GM21390 (cell line): Measurements from ENCODE around the gene SLC6A6.

Experiments used
- ATAC-seq: cut with Tn5 transposase; IDR thresholded peaks from one replicate; pipeline ENCODE4 v1.9.1; 2021; ENCODE audit not compliant: unreplicated experiment

SLC6A6 gene

DNA sequence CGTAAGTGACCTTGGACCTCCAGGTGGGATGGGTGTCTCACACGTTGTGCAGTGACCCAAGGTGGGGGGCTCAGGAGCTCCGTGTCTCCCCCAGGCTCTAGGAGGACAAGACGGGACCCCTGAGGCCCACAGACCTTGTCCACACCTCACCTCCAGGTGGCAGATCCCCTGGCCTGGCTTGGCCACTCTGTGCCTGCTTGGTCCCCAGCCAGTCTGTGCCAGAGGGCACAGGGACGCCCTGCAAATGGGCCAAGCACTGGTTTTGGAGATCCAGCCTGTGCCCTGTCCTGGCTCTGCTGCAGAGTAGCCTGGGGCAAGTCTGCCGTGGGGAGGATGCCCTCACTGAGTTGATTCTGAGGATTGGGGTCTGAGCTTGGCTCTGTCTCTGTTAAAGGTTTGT is 14.0 kb downstream of the SLC6A6 start:
- no peak for ATAC-seq

DNA sequence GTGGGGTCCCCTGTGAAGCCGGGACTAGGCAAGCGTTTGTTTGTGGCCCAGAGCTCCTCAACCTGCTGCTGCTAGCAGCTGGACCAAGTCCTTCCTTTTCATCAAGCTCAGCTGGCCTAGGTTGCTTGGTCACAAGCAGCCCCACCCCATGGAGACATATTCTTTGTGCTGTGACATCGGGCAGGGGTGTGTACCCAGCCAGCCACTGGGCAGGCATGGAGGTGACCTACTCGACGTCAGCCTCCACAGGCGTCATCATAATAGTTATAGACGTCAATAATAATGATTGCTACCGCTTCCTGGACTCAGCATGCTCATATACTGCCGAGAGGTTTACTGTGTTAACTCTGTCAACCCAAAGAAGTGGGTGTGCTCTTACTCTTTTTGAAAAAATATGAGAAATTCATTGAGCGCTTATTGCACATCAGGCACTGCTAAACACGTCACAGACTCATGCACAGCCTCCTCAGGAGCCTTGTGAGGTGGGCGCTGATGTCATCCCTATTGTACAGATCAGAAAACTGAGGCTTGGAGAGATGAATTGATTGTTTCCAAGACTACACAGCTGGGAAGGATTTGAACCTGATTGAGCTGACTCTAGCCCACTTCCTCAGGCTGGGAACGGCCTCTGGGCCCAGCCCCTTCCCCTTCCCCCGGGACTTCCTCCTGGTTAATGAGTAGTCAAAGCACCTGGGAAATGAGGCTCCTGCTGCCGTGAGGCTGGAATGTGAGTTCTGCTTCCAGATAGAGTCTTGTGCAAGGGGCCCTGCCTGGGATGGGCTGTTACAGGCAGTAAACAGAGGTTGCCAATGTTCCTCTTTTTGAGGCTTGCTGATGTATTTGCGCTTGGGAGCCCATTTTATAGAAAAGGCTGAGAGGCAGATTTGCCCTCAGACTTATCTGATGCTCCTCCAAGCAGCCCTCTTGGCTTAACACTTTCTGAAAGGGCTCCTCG is 16.2 kb downstream of the SLC6A6 start:
- no peak for ATAC-seq

DNA sequence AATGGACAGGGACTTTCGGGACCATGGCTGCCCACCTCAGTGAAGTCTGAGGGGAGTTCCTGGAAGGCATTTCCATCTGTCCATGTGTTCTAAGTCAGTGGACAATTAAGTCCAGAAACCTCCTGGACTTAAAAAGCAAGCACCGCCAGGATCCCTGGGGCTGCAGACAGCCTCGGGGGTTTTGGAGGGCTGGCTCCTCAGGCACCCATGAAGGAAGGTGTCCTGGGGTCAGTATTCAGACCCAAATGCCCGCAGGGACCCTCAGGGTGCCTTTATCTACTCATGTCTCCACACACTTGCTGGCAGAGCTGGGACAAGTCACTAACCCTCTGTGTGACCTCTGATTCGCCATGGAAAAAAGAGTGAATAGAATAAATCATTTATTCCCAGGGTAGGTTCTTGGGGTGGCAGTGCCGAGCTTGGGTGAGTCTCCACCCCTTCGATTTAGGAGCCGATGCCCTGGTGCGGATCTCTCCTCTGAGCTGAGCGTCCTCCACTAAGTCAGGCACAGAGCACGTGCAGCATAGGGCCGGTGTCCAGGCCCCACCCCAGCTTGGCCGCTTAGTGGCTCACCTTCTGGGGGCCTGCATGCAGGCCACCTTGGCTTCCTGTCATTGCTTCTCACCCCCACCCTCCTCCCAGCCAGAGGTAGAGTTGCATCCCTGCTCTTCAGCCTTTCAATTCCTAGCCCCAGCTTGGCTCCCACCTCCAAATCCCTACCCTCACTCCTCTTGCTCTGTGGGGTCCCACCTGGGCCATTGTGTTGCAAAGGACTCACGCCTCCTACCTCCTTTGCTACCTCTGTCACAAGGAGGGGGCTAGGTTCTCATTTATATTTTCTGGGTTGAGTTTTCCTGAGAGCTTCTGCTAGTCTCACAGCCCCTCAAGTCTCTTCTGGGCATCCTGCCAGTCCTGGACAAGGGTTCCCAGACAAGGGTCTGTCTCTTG is 19.9 kb downstream of the SLC6A6 start:
- no peak for ATAC-seq

DNA sequence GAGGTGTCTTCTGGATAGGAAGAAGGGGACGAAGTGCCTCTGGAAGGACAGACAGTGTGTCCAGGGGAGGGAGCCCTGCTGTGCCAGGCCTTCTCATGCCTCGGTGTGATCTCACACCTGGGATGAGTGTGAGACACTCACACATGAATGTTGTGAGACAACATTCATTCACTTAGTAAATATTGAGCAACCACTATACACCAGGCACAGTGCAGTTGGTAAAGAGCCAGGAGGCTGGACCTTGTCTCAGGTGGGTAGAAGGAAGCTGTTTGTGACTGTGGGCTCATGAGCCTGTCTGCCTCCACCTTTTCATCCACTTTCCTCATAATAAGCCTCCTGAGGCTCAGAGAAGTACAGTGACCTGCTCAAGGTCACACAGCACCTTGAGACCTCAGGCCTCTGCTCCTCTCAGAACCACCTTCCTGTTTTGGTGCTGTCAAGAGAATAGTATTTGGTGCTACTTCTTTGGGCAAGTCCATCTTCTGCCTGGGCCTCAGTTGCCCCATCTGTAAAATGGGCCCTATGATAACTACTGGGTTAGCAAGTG is 20.9 kb downstream of the SLC6A6 start:
- ATAC-seq = no peak

DNA sequence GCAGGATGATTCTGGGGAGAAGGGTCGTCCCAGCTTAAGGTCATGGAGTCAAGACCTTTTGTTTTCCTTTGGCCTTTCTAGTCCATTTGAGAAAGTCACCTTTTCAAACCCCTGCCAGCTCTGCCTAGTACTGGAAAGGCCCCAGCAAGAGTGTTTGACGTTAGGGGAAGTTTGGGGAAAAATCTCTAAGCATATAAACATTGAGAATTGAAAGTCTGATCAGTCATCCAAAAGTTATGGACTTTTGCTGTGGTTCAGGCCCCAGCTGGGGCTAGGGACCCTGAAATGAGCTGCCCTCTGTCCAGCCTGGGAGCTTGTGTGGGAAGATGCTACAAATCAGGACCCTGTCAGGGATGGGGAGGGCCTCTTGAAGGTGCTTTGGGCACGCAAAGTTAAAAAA is 21.6 kb downstream of the SLC6A6 start:
- ATAC-seq = no peak

DNA sequence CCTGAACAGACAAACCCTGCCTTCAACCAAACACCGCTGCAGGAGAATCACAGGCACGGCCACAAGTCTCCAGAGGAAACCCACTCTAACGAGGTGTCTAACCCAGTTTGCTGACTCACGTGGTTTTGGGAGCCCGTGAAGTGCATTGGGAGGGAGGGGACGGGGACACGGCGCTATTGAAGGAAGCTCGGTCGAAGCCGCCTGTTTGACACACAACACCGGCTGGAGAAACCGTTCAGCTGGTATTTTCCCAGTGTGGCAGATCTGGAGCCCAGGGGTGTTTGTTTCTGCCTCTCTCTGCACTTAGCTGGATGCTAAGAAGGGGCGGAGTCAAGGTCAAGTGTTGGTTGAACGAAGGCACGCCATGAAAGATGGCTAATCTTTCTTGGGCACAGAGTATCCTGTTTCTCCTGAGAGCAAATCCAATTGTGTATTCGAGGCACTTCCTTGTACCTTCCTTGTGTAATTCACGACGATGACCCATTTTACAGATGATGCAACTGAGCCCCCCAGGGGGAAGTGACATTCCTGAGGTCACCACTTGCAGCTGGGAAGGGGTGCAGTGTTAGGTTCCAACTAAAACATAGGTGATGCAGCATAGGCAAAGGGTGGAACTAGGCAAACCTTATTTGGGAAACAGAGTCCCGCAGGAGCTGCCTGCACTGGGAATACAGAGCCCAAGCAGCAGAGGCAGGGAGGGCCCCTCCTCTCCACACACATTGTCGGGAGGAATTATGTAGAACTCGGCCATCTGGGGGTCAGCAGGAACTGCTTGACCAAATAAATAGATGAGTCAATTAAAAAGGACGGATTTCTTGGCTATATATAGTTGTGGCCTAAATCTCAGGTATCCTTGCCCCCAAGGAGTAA is 22.5 kb downstream of the SLC6A6 start:
- no peak for ATAC-seq

DNA sequence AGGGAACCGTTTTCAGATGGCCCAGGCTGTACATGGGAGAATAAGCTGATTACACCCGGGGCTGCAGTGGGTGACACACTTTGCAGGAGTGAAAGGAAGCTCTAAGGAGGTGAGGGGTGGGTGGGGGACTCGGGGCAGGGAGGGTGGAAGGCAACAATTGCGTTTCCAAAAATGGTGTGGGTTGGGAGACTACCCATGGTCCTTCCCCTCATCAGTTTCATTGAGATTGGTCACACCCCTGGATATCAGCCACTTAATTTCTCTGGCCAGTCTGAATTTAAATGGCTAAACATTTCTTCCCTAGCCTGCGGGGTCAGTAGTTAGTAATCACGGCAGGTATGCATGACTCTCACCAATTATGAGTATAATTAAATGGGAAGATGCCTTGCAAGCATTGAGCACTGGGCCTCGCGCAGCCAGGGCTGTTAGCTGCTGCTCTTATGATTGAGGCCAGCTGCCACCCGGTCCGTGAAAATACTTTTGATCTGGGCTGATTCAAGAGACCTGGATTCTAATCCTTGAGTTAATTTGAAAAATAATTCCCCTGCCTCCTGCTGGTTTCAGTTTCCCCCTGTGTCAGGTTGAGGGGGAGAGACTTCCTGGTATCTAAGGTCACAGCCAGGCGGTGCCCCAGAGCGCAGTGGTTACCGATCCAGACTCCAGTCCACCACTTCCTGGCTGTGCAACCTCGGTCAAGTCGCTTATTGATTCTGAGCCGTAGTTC is 23.3 kb downstream of the SLC6A6 start:
- peak; percentile 48 for ATAC-seq

DNA sequence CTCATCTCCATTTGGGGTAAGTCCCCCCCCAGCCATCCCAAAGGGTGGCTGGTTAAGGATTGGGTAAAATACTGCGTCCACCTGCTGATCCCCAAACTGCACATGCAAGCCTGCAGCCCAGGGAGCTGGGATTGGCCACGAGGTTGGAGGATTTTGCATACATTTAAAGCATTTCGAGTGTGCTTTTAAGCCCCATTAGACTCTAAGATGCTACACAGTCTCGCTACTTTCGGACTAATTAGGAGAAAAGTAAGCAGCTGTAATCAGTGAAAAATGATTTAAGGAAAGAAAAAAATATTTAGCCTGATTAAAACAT is 23.9 kb downstream of the SLC6A6 start:
- no peak for ATAC-seq

DNA sequence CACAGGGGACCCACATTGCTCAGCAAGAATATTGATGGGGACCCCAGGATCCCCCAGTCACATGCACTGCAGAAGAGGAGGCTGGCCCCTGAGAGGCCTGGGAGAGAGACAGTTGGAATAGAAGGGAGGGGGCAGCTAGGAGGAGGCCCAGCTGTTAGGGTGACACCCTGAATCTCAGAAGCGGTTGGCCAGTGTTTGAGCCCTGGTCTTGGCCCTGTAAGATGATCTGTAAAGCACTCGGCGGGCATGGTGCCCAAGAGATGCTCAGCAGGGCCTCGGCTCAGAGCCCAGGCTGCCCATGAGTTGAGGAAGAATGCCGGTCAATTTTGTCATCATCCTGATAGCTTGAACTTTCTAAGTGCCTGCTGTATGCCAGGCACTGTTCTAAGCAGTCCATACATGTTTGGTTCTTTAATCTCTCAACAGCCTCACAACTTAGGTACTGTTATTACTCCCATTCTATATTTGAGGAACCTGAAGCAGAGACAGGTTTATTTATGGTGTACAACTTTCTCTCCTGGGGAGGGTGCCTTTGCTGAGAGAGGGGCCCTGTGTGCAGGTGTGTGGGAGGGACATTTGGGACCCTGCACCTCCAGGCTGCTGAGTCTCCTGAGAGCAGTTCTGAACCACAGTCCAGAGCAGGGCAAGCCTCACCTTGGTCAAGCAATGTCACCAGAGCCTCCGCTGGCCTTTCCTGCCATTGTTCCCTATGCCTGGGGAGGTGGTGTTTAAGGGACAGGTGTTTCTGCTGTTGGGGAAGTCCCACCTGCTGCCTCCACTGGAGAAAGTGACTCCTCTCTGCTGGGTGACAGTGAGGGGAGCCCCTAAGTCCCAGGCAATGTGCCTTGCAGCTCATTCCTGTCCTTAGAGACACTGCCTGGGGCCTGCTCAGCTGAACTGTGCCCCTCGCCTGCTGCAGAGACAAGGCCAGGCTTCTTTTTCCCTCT is 26.0 kb downstream of the SLC6A6 start:
- ATAC-seq = no peak

DNA sequence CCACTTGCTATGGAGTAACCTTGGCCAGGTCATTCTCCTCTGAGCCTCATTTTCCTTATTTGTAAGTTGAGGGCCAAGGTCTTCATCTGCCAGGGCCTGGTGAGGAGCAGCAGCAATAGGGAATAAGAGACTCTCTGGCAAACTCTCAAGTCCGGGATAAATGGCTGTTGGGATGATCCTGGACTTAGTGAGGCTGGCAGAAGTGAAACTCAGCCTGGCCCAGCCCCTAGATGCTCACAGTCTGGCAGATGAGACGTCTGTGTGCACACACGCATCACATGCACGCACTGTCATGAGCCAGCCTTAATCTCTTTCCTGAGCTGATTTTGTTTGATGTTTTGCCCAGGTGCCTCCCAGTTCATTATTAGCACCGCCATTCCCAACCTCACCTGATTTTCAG is 26.8 kb downstream of the SLC6A6 start:
- no peak for ATAC-seq

DNA sequence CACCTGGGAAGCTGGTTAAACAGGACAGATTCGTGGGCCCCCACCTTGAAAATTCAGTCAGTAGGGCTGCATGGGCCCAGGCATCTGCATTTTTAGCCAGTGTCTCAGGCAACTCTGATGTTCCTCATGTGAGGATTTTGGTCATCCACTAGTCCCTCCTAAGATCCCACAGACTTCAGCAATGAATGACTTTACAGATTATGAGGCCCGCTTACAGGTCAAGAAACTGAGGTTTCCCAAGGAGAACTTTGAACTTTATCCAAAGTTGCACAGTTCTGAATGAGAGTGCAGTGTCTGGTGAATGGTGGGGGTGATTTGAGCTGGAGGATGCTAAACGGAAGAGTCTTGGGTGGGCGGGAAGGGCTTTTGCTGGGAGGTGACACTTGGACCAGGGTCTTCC is 27.2 kb downstream of the SLC6A6 start:
- ATAC-seq = no peak

DNA sequence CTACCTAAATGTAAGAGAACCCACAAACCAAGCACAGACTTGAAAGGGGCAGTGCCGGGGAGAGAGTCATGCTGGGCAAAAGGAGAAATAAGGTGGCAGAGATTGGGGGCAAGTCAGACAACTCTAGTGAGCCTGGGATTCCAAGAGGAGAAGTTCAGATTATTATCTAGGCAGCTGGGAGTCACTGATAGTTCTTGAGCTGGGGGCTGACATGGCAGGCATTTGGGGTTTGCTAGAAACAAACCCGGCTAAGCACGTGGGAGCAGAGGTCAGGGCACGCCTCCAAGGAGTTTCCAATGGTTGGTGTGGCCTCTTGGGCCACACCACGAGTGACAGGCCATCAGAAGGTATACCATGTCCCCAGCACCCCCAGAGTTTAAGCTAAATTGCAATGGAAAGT is 27.6 kb downstream of the SLC6A6 start:
- ATAC-seq = no peak

DNA sequence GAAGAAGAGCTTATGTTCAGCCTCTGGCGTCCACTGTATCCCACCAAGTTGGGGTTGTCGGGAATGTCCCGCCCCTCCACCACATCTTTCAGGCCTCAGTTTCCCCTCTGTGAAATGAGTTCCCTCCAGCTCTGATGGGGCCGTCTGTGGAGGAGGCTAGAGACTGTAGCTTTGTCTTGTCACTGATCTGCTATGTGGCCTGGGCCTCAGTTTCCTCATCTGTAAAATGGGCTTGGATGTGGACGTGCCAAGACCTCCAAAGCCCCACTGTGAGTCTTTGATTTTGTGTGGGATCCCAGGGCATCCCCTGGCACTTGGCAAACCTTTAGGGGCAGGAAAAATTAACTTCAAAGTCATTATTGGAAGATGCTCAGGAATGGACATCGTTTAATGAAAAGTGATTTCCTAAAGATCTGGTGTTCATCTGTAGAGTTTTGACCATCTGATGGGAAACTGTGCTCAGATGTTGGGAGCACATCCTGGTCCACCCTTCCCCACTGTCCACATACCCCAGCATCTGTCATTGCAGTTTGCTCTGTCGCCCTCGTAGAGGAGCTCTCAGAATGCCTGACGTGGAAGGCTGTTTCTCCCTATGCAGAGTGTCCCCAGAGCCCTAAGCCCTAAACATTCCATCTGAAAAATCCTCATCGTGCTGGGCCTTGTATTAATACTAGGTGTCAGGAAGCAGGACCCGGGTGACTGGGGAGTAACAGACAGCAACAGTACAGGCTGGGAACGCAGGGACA is 28.5 kb downstream of the SLC6A6 start:
- ATAC-seq = no peak

DNA sequence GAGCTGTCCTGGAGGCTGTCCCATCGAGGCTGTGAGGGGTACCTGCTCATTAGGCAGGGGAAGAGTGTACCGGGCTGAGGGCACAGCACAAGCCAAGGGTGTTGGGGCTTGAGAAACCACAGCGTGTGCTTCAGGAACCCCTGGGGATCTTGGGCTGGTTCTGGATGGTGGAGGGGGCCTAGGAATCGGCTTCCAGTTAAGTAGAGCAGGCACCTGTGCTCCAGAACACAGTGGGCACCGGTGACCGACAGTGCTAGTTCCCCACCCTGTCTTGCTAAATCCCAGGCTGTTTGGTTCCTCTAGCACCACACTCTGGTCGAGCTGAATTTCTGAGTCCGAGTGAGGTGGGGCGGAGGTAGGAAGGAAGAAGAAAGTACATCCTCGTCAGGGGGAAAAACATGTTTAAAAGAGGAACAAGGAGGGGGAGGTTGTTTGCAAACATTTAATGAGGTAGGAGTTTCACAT is 29.1 kb downstream of the SLC6A6 start:
- peak; percentile 33 for ATAC-seq

DNA sequence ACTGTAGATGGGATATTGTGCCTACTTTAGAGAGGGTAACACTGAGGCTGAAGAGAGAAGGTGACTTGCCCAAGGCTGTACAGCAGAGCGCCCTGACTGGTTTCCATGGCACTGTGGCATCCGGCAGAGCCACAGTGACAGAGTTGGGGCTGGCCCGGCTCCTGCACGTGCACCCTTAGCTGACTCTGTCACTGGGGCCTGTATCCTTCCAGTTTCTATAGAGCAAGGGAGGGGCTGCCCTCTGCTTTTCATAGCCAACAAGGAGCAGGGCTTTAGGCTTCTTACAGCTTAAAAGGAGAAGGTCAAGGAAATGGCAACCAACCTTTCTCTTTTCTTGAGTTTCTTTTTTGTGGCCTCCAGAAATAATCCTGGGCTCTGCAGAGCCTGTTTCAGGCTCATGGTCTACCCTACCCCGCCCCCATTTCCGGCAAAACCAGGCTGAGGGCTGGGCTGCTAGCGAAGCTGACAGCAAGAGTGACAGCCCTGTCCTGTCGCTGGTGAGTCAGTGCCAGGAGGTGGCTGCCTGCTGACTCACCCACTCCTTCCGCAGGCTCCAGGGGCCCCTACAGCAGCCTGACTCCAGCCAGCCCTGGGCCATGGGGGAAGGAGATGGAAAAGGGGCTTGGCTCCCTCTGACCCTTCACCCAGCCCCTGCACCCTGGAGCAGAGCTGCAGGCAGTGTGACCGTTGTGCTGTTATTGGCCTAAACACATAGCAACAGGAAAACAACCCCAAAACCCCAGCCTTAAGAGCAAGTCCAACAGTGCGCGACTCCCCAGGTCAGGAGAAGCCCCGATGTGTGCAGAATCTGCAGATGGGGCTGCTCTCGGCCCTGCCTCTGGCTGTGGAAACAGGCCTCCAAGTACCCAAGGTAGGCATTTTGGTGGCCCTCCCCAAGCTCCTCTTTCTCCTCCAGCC is 29.8 kb downstream of the SLC6A6 start:
- peak; percentile 82 for ATAC-seq

DNA sequence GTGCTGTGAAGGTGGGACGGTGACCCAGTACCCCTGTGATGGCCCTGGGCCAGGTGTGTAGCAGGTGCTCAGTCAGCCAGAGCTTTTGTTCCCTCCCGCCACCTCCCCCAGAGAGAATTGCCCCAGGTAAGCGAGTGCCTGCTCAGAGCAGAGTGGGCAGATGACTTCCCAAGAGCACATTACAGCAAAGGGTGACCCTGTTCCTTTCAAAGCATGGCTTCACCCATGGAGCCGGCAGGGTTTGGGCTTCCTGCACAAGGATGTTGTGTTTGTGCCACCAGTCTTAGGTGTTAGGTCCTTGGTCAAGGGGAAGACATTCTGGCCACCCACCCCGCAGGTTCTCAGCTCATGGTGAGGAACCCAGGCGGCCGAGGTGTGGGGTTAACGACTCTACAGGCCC is 30.7 kb downstream of the SLC6A6 start:
- no peak for ATAC-seq

DNA sequence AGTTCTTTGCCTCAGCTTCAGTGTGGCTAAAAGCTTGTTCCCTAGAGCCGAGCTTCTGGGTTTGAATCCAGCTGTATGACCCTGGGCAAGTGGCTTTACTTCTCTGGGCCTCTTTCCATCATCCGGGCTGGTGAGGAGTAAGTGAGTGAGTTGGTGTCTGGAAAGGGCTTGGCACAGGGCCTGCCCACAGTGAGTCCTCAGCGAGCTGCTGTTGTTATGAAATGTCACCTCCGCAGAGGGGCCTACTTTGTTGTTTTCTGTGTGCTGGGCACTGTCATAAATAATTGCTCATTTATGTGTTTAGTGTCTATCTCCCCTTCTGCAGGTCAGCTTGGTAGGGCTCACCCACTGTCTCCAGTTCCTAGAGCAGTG is 31.7 kb downstream of the SLC6A6 start:
- no peak for ATAC-seq
